ENCODE results near the gene COX7A1.
A peak's percentile ranks its signal among the peaks of the same experiment; 100 is the strongest.

COX7A1 gene

GRCh38 chr19:36111200-36111539 lies 41.1 kb downstream of the COX7A1 start:
- DNase-seq = no peak

GRCh38 chr19:36110487-36111199 lies 41.6 kb downstream of the COX7A1 start, which contains the start of gene OVOL3:
Gene OVOL3, plus strand, starts transcription at chr19:36111143. Its CDS starts 60 bp downstream, at chr19:36111203.
- no peak for DNase-seq

- DNase-seq = no peak
These were observed 43.6 kb downstream of the COX7A1 start for GRCh38 chr19:36108684-36109083.

GRCh38 chr19:36106991-36107390 lies 45.3 kb downstream of the COX7A1 start:
- DNase-seq = no peak

GRCh38 chr19:36106441-36106840 lies 45.8 kb downstream of the COX7A1 start:
- DNase-seq = no peak

- DNase-seq = peak; percentile 91
These were observed 48.2 kb downstream of the COX7A1 start for GRCh38 chr19:36103842-36104552.

GRCh38 chr19:36103040-36103626 lies 49.1 kb downstream of the COX7A1 start:
- no peak for DNase-seq

- no peak for DNase-seq
These were observed 50.5 kb downstream of the COX7A1 start for GRCh38 chr19:36101550-36102327.

All from hematopoietic multipotent progenitor cell treated with erythropoietin and hydrocortisone succinate and interleukin-3 and kit ligand, for 6 days (in vitro differentiated cells).